Keratinocyte (primary cell): Measurements from ENCODE around the gene MYOM1. TPM values are rescaled to one million over a fixed set of nuclear protein-coding genes. Genes with fewer than 3 reads are reported as not detected.

Experiments
- DNase-seq: peaks from one replicate; pipeline ENCODE4 v3.0.0-alpha.2; 2011; ENCODE audit warnings: low read depth, missing footprints, low spot score
- FAIRE-seq: peaks from 2 replicates; lab custom pipeline; 2011; peaks lifted over from hg19 to GRCh38; lab: Jason Lieb, UNC
- H2AFZ ChIP-seq: 2 replicates; pipeline ENCODE4 v1.6.0; 2012; ENCODE audit warnings: low read length, control low read depth, inconsistent platforms; ENCODE audit not compliant: control insufficient read depth
- H3K27ac ChIP-seq: 2 replicates; pipeline ENCODE4 v1.5.1; 2011; ENCODE audit warnings: low read length; ENCODE audit not compliant: control insufficient read depth, insufficient read depth
- H3K27me3 ChIP-seq: 3 replicates; pipeline ENCODE4 v1.6.0; 2011; ENCODE audit warnings: low read length; ENCODE audit not compliant: control insufficient read depth, insufficient read depth; ENCODE audit errors: extremely low read depth
- H3K36me3 ChIP-seq, 2 experiments: 2 replicates in 1 of 2; 3 replicates in 1 of 2; pipeline ENCODE4 v1.5.1; 2011; ENCODE audit warnings: low read length in 2 of 2, mild to moderate bottlenecking in 1 of 2; ENCODE audit not compliant: control insufficient read depth in 2 of 2, insufficient read depth in 2 of 2; ENCODE audit errors: extremely low read depth in 1 of 2
- H3K4me1 ChIP-seq: 3 replicates; pipeline ENCODE4 v1.5.1; 2011; ENCODE audit warnings: low read length; ENCODE audit not compliant: control insufficient read depth, insufficient read depth; ENCODE audit errors: extremely low read depth
- H3K4me2 ChIP-seq: 3 replicates; pipeline ENCODE4 v1.6.0; 2011; ENCODE audit warnings: low read depth, low read length; ENCODE audit not compliant: control insufficient read depth, insufficient read depth; ENCODE audit errors: extremely low read depth
- H3K4me3 ChIP-seq, 3 experiments: fragments of 200-600 bp in 1 of 3; sonication (generic) in 1 of 3; 2 replicates in 2 of 3; 3 replicates in 1 of 3; pipeline ENCODE4 v1.5.1; 2011 to 2016; ENCODE audit warnings: low read length in 3 of 3, mild to moderate bottlenecking in 3 of 3, control low read depth in 2 of 3, inconsistent platforms in 1 of 3, low read depth in 1 of 3, mixed read lengths in 1 of 3, mixed run types in 1 of 3, moderate library complexity in 1 of 3; ENCODE audit not compliant: control insufficient read depth in 2 of 3, insufficient read depth in 2 of 3; ENCODE audit errors: extremely low read depth in 1 of 3
- H3K79me2 ChIP-seq: 2 replicates; pipeline ENCODE4 v1.6.0; 2012; ENCODE audit warnings: low read length; ENCODE audit not compliant: control insufficient read depth, insufficient read depth
- H3K9ac ChIP-seq: 3 replicates; pipeline ENCODE4 v1.6.0; 2011; ENCODE audit warnings: low read length; ENCODE audit not compliant: control insufficient read depth, insufficient read depth; ENCODE audit errors: extremely low read depth
- H3K9me1 ChIP-seq: 3 replicates; pipeline ENCODE4 v1.6.0; 2011; ENCODE audit warnings: low read length; ENCODE audit not compliant: control insufficient read depth, insufficient read depth; ENCODE audit errors: extremely low read depth
- H3K9me3 ChIP-seq: 2 replicates; pipeline ENCODE4 v1.5.1; 2012; ENCODE audit warnings: low read depth, low read length; ENCODE audit not compliant: control insufficient read depth
- H4K20me1 ChIP-seq: 3 replicates; pipeline ENCODE4 v1.6.0; 2011; ENCODE audit warnings: low read length; ENCODE audit not compliant: control insufficient read depth, insufficient read depth; ENCODE audit errors: extremely low read depth
- EZH2 ChIP-seq: IDR thresholded peaks from one replicate; pipeline ENCODE4 v1.6.1; 2012; ENCODE audit warnings: inconsistent platforms, mild to moderate bottlenecking, low read length, moderate library complexity
- dilution Hi-C: fragments of 300-500 bp; cut with MboI; formaldehyde crosslinking; loops from one replicate; pipeline ENCODE4 v1.7.0; 2020; ENCODE audit warnings: low sequenced_read_pairs; ENCODE audit not compliant: extremely low pct_ligation_motif_present
- polyA plus RNA-seq, 5 experiments: library from polyadenylated mRNA; depleted of rRNA in 3 of 5; stranded (reverse) in 3 of 5; stranded (forward) in 1 of 5; unstranded in 1 of 5; fragments of >200 nt; gene quantifications; 1 replicate in 1 of 5; 2 replicates in 3 of 5; 3 replicates in 1 of 5; pipeline versions ENCODE4 v1.2.1 to v1.2.3, GENCODE V29; 2011 to 2012; ENCODE audit warnings: missing spikeins in 2 of 5, low read depth in 1 of 5, low replicate concordance in 1 of 5
- TF ChIP-seq, protein P1 (sequence below), 3 experiments: IDR thresholded peaks in 1 of 3; conservative IDR thresholded peaks in 1 of 3; optimal IDR thresholded peaks in 1 of 3; 2 replicates in 2 of 3; 3 replicates in 1 of 3; pipeline versions ENCODE3 to v1.5.1; 2011; ENCODE audit warnings: low read length in 3 of 3, mild to moderate bottlenecking in 3 of 3, moderate library complexity in 2 of 3, control low read depth in 1 of 3, inconsistent platforms in 1 of 3; ENCODE audit not compliant: insufficient read depth in 2 of 3; ENCODE audit errors: extremely low read depth in 1 of 3

The MYOM1 gene
- polyA plus RNA-seq, 1 donor (not counting 4 experiments of a cell fraction or from before 2014, with no cell fraction given): 0.03 TPM

DNA sequence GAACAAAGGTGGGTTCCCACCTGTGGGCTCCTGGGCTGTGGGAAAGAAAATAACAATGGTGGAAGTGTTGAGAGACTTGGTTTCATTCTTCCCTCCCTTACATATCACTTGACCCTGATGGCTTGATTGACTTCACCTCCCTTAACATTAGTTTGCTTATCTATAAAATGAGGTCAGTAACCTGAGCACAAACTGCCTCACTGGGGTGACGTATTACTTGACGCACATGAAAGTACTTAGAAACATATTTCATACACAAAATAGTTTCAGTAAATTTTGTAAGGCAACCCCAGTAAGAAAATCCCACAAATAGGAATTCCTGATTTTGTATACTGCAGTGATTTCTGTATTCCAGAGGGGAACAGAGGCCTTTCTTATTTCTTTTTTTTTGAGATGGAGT is 177.4 kb downstream of the MYOM1 start:
- H3K9me3 ChIP-seq: no peaks in the 10 kb centered on the region
- no peak for TF ChIP-seq EZH2
- TF ChIP-seq, protein P1, sequence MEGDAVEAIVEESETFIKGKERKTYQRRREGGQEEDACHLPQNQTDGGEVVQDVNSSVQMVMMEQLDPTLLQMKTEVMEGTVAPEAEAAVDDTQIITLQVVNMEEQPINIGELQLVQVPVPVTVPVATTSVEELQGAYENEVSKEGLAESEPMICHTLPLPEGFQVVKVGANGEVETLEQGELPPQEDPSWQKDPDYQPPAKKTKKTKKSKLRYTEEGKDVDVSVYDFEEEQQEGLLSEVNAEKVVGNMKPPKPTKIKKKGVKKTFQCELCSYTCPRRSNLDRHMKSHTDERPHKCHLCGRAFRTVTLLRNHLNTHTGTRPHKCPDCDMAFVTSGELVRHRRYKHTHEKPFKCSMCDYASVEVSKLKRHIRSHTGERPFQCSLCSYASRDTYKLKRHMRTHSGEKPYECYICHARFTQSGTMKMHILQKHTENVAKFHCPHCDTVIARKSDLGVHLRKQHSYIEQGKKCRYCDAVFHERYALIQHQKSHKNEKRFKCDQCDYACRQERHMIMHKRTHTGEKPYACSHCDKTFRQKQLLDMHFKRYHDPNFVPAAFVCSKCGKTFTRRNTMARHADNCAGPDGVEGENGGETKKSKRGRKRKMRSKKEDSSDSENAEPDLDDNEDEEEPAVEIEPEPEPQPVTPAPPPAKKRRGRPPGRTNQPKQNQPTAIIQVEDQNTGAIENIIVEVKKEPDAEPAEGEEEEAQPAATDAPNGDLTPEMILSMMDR (optimal IDR thresholded peaks at IDR 0.05 in 1 of 3, IDR thresholded peaks at IDR 0.05 in 1 of 3, conservative IDR thresholded peaks at IDR 0.05 in 1 of 3; ENCODE audit: extremely low read depth in 1 of 3, insufficient read depth in 2 of 3, low read length in 3 of 3): no peak
- H3K36me3 ChIP-seq: no peaks in the 10 kb centered on the region
- dilution Hi-C loops: no loop called here
- no peak overlapping the region for H3K27ac ChIP-seq
- no peak overlapping the region for H3K9ac ChIP-seq
- FAIRE-seq (no peak), DNase-seq (no peak)
- H3K4me2 ChIP-seq: no peak overlapping the region
- H2AFZ ChIP-seq: no peak overlapping the region
- H3K9me1 ChIP-seq: no peaks in the 10 kb centered on the region
- no peaks in the 10 kb centered on the region for H3K27me3 ChIP-seq
- H3K4me1 ChIP-seq: no peaks in the 10 kb centered on the region
- H4K20me1 ChIP-seq: no peaks in the 10 kb centered on the region
- H3K4me3 ChIP-seq: no peak overlapping the region
- no peaks in the 10 kb centered on the region for H3K79me2 ChIP-seq

DNA sequence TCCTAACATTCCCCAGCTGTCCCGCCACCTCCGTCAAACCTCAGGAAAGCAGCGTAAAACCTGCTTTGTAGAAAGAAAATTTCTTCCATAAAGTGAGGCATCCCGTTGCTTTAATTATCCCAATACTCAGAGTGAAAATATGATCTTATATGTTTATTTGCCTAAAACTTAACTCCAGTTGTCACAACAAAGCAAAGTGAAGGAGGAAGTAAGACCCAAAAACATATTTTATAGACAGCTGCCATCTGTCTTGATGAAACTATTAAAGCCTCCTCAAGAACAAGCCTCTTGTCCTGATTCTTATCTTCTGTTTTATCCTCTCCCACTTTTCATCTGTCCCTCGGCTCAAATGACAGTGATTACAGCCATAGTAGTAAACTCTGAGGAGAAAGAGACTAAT is 177.9 kb downstream of the MYOM1 start:
- H3K4me1 ChIP-seq: no peaks in the 10 kb centered on the region
- H3K4me2 ChIP-seq: no peak overlapping the region
- no peak for FAIRE-seq
- no peak overlapping the region for H2AFZ ChIP-seq
- no peak overlapping the region for H3K9ac ChIP-seq
- no peak overlapping the region for H3K27ac ChIP-seq
- no peaks in the 10 kb centered on the region for H3K27me3 ChIP-seq
- no peak for TF ChIP-seq EZH2
- TF ChIP-seq, protein P1 (optimal IDR thresholded peaks at IDR 0.05 in 1 of 3, IDR thresholded peaks at IDR 0.05 in 1 of 3, conservative IDR thresholded peaks at IDR 0.05 in 1 of 3; ENCODE audit: extremely low read depth in 1 of 3, insufficient read depth in 2 of 3, low read length in 3 of 3): no peak
- dilution Hi-C loops: no loop called here
- H4K20me1 ChIP-seq: no peaks in the 10 kb centered on the region
- H3K9me1 ChIP-seq: no peaks in the 10 kb centered on the region
- H3K4me3 ChIP-seq: no peak overlapping the region
- H3K36me3 ChIP-seq: no peaks in the 10 kb centered on the region
- DNase-seq: no peak
- no peaks in the 10 kb centered on the region for H3K79me2 ChIP-seq
- no peaks in the 10 kb centered on the region for H3K9me3 ChIP-seq
